Tibial nerve (tissue), 3 donors: ENCODE results near the gene CD80.

Experiments used
- CTCF ChIP-seq, 5 experiments: fragments of 200-600 bp in 3 of 5; fragments of 450-650 bp in 2 of 5; sonication (generic) in 3 of 5; IDR thresholded peaks; one replicate each; pipeline ENCODE4 v1.5.1; 2016 to 2019; ENCODE audit warnings: antibody characterized with exemption in 5 of 5, mild to moderate bottlenecking in 3 of 5, moderate library complexity in 2 of 5
- POLR2A ChIP-seq, 2 donors: fragments of 450-650 bp; IDR thresholded peaks; one replicate each; pipeline ENCODE4 v1.6.1; 2017; ENCODE audit warnings: antibody characterized with exemption in 2 of 2, mild to moderate bottlenecking in 2 of 2, moderate library complexity in 2 of 2

DNA sequence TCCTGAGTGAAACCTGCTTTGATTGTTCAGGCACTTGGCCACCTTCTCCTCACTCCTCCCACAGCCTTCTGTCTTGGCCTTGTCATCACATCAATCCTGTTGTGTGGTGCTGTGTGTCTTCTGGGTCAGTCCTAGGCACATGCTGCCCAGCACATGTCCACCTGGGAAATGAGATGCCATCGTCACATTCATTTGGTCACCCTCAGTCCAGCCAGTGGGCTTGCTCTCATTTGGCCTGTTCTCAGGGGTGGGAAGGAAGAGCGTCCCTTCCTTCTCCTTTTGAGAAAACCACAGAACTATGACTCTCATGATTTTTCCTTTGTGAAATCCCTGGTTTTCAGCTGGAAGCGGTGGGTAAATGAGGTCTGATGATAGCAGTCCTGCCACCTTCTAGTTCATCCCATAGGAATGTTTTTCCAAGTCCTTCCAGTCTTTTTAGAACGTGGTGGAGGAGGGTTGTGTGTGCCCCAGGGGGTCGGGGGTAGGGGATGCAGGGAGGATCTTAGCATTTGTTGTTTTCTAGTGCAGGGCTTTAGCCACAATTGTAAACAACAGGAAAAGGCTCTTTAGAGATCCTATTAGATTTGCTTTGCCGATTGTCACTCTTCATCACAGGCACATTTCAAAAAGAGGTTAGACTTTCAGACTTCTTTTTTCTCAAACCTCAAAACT, 29.8 kb upstream of the CD80 start:
- TF ChIP-seq CTCF (IDR thresholded peaks at IDR 0.05) (no peak), POLR2A (IDR thresholded peaks at IDR 0.05) (no peak)
